Astrocyte of the spinal cord (primary cell): ENCODE results near the gene NKAIN4.

Experiments
- DNase-seq: peaks from one replicate; pipeline ENCODE4 v3.0.0; 2011; ENCODE audit warnings: low read depth, low spot score
- H3K4me3 ChIP-seq: 2 replicates; pipeline ENCODE4 v1.5.1; 2011; ENCODE audit warnings: low read depth, mild to moderate bottlenecking, low read length, moderate library complexity
- in situ Hi-C: cut with HindIII; loops from 2 replicates; pipeline ENCODE4 v1.10.0; 2017; ENCODE audit warnings: low sequenced_read_pairs
- TF ChIP-seq, protein P1 (sequence below): IDR thresholded peaks from 2 replicates; pipeline ENCODE4 v1.5.1; 2012; ENCODE audit warnings: low read depth, mild to moderate bottlenecking, low read length, inconsistent platforms

The NKAIN4 gene

GRCh38 chr20:63293456-63293855 lies 39.2 kb upstream of the NKAIN4 start:
- no peak overlapping the region for H3K4me3 ChIP-seq
- TF ChIP-seq, protein P1, sequence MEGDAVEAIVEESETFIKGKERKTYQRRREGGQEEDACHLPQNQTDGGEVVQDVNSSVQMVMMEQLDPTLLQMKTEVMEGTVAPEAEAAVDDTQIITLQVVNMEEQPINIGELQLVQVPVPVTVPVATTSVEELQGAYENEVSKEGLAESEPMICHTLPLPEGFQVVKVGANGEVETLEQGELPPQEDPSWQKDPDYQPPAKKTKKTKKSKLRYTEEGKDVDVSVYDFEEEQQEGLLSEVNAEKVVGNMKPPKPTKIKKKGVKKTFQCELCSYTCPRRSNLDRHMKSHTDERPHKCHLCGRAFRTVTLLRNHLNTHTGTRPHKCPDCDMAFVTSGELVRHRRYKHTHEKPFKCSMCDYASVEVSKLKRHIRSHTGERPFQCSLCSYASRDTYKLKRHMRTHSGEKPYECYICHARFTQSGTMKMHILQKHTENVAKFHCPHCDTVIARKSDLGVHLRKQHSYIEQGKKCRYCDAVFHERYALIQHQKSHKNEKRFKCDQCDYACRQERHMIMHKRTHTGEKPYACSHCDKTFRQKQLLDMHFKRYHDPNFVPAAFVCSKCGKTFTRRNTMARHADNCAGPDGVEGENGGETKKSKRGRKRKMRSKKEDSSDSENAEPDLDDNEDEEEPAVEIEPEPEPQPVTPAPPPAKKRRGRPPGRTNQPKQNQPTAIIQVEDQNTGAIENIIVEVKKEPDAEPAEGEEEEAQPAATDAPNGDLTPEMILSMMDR: no peak
- no peak for DNase-seq
- in situ Hi-C loops: no loop called here

DNA sequence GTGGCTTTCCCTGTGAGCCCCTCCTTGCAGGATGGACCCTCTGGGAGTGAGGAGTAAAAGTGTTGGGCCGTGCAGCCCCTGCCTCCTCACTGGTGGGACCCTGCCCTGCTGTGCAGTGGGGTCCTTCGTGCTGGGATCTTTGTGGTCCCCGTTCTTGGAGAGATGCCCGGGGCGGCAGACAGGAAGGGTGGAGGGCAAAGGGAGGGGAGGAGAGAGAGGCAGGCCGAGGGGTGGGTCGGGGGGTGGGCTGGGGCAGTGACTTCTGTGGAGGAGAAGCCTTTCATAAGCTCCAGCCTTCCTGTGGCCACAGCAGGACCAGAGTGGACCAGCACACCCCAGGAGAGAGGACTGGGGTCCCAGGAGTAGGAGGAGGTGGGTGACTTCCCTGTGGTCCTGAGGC lies 38.6 kb upstream of the NKAIN4 start, which contains the start of gene COL20A1:
Gene COL20A1, plus strand, starts transcription at position 283 of the 400 bp plus-strand sequence. CDS start 1,922 bp downstream, outside the sequence.
- no peak within 1 kb of the TSS for H3K4me3 ChIP-seq
- in situ Hi-C loops: no loop called here
- TF ChIP-seq, protein P1: no peak
- no peak for DNase-seq

- H3K4me3 ChIP-seq: no peak overlapping the region
- DNase-seq: no peak
- in situ Hi-C loops: no loop called here
- TF ChIP-seq, protein P1: no peak
These were observed 38.0 kb upstream of the NKAIN4 start for GRCh38 chr20:63292292-63292701.

- no peak overlapping the region for H3K4me3 ChIP-seq
- in situ Hi-C loops: no loop called here
- DNase-seq: no peak
- TF ChIP-seq, protein P1: no peak
These were observed 37.5 kb upstream of the NKAIN4 start for GRCh38 chr20:63291811-63292210.

DNA sequence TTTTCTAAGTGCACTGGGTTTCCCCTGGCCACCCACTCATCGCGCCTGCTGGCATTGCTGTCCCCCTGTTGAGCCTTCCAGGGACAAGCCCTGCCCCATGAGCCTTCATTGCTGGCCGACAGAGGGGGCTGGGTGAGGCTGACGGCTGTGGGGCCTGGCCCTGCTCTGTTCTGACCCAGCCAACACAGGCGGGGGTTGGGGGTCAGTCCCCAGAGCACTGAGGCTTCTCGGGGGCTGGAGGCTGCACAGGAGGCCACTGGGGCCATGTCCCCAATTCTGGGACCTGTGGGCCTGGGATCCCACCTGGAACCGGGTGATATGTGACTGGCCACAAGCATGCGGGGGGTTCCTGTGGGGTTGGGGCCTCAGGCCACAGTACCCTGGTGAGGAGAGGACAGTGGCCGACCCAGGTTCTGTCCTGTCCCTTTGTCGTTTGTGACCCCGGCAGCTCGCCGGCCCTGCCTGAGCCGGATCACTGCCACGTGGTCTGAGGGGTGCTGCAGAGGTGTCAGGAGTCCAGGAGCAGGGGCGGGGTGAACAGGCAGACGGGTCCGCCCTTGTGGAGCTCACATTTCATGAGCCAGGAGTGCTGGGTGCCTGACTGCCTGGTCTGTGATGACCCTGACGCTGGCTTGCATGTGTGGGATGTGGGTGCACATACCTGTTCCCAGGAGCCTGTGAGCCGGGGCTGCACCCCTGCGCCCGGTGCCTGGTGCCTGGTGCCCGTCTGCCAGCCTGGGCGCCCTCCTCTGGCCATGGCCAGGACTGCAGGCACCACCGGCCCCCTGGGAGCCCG lies 36.6 kb upstream of the NKAIN4 start:
- in situ Hi-C loops: no loop called here
- TF ChIP-seq, protein P1: peak; percentile 73
- no peak for DNase-seq

DNA sequence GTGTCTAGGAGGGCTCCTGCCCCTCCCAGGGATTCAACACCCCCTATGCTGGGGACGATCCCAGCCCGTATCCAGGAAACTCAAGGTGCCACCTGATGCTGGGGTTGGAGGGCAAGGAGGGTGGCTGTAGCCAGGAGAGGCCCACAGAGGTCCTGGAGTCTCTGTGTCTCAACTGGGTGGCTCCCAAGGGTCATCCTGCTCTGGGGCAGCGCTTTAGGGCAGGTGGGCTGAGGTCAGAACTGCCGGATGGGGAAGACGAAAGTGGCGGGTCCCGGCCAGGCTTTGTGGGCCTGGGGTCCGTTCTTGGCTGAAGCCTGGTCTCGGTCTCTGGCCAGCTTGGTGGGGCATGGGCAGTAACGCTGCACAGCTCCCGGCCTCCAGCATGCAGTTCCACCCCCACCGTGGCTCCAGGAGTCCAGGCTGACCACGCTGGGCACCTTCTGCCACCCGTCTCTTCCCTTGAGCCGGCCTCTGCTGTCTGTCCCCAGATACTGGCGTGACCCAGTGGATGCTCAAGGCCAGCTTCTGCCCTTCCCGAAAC lies 35.9 kb upstream of the NKAIN4 start:
- in situ Hi-C loops: no loop called here
- TF ChIP-seq, protein P1: no peak
- no peak for DNase-seq
- no peak overlapping the region for H3K4me3 ChIP-seq

More for the DNA sequence above, 36.6 kb upstream of the NKAIN4 start:
- H3K4me3 ChIP-seq: no peak overlapping the region
